GM18517 (cell line): Measurements from ENCODE around the gene FAM131C.

Source experiments
- ATAC-seq: cut with Tn5 transposase; IDR thresholded peaks from one replicate; pipeline ENCODE4 v1.9.1; 2021; ENCODE audit warnings: mild to moderate bottlenecking, moderate library complexity; ENCODE audit not compliant: unreplicated experiment

FAM131C gene, protein sequence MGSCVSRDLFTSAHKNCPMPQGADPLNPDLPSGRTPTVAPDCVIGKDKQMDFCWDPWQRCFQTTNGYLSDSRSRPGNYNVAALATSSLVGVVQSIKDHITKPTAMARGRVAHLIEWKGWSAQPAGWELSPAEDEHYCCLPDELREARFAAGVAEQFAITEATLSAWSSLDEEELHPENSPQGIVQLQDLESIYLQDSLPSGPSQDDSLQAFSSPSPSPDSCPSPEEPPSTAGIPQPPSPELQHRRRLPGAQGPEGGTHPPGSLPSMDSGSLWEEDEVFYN

DNA sequence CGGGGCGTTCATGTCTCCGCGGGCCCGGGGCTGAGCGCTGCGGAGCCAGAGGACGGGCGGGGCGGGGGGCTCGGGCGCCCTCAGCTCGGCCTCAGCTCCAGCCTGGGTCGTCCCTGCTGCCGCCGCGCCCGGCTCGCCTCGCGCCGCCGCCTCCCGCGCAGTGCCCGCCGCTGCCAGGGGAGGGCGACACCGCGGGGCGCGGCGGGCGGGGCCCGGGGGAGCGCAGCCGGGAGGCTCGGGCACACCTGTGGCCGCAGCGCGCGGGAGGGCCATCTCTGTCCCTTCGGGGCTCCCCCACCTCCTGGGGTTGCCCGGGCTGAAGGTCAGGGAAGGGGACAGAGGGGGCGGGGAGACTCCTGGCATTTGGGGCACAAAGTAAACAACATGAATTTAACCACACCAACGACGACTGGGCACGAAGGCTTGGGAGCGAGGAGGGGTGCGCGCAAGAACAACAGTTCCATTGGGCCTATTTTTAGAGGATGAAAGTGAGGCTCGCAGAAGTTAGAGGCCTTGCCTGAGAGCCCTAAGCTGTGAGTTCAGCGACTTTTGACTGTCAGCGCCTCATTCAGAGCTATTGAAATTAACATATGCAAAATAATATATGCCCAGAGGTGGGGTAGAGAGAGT, at the start of gene FAM131C:
Gene FAM131C, minus strand, starts transcription at position 162 of the 630 bp plus-strand sequence. CDS start 209 bp downstream, outside the sequence.
- no peak for ATAC-seq

DNA sequence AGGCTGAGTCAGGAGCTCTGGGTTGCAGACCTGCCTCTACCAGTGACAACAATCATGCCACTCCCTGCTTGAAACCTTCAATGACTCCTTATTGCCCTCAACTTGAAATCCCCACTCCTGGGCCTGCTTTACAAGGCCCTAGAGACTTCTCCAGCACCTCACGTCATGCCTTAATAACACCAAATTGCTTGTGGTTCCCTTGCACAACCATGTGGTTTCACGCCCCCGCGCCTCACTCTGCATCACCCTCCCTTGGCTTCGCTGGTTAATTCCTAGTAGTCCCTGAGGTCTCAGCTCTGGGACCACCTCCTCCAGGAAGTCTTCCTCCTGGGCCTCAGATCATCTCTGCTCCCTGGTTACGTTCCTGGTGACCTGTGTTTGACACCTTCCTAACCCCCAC, 49.5 kb upstream of the FAM131C start:
- no peak for ATAC-seq

DNA sequence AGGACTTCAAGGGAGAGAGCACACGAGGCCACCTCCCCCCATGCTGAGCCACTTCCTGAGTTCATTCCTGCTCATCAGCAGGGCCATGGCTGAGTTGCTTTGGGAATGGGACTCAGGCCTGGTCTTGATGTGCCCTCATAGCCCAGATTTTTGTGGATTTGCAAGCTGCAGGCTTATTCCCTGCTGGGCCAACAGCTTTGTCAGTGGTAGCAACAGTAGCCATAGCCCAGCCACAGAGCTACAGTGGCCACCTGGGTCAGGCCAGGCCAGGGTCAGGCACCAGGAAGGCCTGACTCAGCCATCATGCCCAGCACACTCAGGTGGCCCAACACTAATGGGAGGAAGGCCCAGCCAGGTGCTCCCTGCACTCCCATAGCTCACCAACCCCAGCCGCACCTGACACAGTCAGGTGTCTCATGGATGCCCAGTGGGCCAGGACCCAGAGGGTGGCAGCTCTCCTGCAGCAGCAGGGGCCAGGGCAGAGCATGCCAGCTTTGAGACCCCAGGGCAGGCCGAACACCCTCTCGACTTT, 49.0 kb upstream of the FAM131C start:
- no peak for ATAC-seq

DNA sequence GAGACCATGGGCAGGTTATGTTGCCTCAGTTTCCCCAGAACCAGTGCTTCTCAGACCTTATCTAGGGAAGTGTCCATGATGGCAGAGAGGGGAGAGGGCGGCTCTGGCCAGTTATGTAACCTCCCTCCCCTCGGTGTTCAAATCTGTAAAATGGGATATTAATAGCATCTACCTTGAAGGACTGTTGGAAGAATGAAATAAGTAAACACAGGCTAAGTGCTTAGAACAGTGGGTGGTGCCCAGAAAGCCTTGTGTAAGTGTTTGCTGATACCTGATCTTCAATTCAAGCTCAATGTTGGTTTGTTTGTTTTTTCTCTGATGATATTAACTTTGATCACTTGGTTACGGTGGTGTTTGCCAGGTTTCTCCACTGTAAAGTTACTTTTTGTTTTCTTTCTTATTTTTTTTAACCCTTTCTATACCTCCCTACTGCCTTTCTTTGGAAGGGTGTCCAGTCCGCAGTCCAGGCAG, 47.5 kb upstream of the FAM131C start:
- no peak for ATAC-seq

DNA sequence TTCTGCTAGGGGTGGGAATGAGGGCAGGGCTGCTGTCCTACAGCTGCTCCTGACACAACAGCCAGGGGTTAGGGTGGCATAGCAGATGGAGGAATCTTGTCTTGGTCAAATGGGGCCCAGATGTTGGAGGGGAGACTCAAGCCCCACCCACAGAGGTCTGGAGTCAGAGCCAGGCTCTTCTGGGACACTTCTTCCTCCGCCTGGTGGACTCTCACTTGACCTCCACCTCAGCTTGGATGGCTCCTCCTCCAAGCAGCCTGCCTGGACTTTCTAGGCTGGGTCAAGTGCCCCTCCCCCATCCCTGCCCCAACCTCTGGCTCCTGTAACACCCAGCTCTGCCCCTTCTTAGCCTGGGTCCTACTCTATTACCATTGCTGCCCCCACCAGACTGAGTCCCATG, 47.0 kb upstream of the FAM131C start:
- ATAC-seq, result no peak

DNA sequence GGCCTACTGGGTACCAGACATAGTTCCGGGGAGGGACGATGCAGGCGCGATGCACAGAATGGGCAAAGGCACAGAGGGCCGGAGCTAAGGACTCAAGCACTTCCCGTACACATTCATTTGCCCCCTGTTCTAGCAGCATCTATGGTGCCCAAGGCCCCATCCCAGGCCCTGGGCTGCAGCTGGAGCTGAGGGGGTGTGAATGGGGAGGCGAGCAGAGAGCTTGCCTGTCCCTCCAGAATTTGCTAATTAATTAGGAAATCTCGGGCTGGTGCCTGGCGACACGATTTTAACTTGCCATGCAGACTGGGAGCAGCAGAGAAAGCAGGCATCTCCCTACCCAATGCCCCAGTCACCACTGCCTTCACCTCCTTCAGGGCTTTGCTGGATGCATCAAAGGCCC, 46.5 kb upstream of the FAM131C start:
- no peak for ATAC-seq

DNA sequence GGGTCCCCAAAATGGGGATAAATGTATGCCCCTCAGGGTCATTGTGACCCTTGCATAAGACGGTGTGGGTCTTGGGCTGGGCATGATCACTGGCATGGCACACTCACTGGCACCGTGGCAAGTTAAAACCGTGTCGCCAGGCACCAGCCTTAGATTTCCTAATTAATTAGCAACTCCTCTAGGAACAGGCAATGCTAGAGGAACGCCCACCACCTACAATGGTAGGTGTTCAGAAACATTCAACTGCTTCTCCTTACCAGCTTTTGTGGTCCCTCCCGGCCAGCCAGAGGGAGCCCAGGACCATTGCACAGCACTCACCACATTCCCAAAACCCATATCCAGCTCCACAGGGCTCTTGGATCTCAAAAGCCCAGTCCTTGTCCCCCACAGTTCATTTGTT, 46.1 kb upstream of the FAM131C start:
- ATAC-seq, result no peak

DNA sequence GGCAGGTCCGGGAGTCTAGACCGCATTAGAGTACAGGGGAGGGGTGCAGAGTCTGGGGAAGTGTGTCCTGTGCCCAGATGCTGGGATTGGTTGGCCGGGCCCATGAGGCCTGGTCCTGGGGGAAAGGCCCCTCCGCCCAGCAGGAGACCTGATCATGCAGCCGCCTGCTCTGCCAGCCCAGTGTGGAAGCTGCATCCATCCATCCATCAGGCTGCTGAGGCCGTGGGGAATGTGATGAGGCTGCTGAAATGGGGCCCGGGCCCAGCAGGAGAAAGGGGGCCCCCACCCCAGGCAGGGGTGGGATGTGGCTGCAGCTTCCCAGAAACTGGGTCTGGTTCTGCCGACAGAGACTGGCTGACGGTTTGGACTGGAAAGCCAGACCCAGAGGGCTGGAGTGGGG, 45.3 kb upstream of the FAM131C start:
- ATAC-seq, result no peak

DNA sequence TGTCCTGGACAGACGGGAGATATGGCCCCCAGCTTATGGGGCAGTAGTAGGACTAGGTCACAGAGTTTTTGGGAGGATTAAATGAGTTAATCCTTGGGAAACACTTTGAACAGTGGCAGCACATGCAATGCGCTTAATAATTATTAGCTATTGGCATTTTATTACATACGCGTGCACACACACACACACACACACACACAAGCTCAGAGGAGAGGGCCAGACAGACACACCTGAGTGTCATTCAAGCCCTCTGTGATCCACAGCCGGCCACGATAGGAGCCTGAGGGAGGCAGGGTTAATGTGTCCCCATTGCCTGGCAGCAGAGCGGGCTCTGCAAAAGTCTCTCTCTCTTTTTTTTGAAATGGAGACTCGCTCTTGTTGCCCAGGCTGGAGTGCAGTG, 44.5 kb upstream of the FAM131C start:
- ATAC-seq, result no peak

DNA sequence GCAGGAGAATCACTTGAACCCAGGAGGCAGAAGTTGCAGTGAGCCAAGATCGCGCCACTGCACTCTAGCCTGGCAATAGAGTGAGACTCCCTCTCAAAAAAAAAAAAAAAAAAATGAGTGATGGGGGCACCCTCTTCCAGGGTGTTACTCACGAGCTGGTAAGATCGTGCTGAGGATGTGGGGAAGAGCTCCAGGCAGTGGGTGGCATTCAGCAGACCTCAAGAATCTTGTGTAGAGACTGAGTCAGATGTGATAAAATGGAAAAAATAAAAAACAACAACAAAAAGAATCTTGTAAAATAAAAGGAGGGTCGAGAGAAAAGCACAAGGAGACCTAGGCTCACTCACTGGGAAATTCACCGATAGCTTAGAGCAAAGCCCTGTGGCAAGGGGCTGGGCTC, 43.9 kb upstream of the FAM131C start:
- ATAC-seq, result no peak

DNA sequence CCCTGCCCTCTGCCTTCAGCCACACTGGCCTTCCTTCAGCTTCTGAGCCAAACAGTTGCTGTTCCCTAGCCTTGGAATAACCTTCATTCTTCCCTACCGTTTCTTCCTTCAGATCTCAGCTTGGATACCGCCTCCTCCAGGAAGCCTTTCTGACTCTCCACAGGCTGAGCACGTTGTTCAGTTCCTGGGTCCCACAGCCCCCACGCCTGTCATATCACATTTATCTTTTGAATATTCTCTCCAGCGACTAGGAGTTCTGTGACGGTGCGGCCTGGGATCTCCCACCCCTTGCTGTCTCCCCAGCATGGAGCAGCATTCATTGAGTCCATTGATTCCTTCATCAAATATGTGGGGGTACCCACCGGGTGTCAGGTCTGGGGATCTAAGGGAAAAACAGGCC, 43.2 kb upstream of the FAM131C start:
- no peak for ATAC-seq

DNA sequence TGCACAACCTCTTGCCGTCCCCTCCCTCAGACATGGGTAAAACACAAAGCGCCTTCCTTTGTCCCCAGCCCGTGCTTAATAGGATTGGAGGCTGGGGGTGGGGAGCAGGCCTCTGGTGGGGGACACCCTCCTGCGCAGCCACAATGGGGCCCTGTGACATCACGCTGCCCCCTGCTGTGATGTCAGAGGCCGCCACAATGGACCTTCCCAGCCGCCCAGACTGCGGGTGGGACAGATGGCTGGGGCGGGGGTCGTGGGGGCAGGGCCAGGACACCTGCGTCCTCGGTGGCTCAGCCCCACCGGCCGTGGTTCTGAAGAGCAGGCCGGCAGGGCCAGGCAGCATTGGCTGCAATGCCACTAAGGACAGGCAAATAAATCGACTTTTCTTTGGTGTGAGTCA, 42.6 kb upstream of the FAM131C start:
- no peak for ATAC-seq

DNA sequence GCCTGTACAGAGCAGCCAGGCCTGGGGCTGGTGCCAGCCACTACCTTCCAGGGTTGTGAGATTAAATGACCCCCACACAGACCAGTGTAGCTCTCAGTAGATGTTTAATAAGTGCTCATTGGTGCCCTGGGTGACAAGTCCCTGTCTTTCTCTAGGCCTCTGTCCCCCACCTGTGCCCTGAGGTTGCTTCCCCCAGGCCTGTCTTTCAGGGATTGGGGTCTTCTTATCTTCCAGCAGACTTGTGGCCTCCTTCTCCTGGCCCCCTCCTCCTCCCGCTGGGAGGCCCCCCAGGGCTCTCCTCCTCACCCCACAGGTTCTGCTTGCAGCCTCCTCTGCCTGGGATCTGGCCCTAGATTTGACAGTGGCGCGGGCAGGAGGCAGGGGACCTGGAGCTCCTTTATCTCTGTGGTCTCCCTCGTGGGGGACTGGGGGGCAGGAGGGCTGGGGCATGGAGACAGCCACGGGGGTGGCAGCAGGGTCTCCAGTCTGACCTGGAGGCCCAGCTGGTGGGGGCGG, 42.1 kb upstream of the FAM131C start:
- no peak for ATAC-seq

DNA sequence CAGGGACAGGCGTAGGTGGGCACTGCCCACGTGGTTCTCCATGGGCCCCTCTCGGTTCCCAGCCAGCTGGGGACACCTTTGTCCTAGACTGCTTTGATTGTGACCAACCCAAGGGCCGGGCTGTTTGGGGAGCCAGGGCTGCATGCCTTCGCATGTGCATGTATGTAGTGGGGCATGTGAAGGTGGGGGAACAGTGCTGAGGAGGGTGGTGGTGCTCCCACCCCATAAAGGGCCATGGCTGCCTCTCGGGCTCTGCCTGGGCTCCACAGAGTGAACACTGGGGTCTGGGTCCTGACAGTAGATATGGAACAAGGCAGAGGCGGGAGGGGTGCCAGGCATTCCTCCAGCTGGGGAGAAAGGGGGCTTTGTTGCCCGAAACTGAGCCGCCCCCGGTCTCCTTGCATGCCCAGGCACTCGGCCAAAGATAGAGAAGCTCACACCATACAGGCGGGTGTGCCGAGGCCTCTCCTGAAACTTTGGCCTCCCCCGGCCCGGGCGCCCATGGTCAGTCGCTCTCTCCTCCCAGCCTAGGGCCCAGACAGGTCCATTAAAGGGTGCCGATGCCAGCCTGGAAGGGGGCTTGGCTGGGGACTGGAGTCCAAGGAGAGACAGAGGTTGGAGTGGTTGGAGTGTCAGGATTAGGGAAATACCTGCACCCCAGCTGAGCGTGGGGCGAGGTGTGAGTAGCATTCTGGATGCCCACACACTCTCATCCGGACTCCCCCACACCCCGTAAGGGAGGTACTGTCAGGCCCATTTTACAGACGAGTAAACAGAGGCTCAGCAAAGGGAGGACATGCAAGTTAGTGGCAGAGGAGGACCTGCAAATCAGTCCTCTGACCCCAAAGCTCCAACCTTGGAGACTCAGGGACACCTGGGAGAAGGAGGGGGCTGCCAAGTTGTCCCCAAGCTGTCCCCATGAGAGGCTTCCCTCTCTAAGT, 41.3 kb upstream of the FAM131C start:
- no peak for ATAC-seq

DNA sequence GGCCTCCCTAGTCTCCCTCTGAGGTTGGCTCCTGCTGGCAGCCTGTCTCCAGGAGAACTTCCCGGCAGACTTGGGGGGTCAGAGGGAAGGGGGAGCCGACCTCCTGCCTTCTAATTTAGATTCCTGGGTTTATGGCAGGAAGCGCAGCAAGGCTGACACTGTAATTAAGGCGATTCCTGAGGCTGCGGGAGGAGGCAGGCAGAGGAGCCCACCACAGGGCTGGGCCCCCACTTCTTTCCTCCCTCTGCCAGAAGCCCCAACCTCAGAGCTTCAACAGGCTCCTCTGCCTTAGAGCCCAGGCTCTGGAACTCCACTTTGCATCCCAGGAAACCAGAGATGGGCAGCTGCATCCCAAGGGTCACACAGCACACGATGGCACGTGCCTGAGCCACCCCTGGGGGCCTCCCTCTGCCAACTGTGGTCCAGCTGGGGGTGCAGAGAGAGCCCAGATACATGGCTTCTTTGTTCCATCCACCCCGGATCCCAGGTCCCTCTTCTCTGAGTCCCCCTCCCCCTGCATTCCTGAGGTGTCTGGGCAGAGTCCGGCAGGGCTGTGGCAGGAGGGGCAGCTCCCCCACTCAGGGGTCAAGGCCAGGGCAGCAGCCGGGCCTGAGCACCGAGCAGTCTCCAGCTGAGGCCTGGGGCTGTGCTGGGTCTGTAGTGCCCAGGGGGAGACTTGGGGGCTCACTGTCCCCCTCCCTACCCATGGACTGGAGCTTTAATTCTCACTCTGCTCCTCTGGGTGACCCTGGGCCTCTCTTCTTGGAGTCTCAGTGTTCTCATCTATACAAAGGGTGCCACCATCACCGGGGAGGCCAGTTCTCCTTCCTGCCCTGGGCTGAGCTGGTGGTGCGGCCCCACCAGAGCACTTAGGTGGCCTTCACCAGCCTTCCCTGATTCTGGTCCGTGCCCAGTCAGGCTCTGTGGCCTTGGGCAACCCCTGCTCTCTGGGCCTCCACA, 39.4 kb upstream of the FAM131C start:
- no peak for ATAC-seq

DNA sequence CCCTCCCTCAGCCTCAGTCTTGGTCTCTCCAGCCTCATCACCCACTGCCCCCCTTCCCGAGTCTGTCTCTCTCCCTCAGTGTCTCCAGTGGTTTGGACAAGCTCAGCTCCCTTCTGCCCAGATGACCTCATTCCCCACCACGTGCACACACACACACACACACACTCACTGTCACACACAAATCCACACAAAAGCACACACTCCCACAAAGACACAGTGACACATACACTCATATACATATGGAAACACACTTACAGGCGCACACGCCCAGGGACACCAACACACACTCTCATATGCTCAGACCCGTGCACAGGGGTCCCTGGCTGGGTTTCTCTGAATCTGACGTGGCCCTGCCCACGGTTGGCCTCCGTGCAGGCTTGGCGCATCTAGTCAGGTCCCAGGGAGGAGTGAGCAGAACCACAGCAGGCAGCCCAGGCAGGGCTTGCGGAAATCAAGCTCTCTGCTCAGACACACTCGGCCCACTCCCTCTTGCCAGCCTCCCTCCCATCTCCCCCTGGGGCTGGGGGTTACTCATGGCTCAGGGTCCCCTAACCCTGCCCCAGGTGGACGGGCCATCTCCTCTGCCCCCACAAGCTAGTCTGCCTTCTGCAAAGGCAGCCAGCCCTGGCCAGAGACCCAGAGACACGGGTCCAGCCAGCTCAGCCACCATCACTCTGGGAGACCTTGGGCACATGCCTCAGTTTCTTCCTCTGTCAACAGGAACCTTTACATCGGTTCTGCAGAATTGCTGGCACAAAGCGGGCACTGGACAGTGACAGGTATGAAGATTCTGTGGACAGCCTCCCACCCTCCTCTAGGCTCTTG, 38.5 kb upstream of the FAM131C start:
- no peak for ATAC-seq

DNA sequence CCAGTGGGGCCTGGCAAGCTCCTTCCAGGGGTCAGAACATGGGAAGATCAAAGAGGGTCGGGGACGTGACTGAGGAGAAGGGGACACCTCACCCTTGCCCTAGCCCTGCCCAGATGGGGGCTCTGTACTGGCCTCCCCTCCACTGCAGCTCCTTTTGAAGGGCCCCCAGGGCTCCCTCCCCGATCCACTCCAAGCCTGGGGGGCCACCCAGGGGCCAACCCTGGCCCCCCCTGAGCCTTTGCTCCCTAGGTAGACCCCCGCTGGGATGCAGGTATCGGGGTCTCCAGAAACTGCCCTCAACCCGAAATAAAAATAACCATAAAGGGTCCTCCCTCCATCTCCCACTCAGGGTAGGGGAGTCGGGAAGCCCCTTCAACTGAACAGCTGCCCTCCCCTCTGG, 37.4 kb upstream of the FAM131C start:
- ATAC-seq, result no peak

DNA sequence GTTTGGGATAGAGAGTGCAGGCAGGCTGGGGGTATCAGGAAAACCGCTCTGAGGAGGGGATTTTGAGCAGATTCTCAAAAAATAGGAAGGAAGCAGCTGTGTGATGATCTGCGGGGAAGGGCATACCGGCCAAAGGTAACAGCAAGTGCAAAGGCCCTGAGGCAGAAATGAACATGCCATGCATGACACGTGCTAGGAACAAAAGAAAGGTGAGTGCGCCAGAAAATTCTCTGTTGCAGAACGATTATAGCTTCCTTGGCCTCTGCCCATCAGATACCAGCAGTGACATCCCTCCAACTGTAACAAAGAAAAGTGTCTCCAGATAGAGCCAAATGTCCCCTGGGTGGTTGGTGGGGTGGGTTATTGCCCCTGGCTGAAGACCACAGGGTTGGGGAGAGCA, 37.0 kb upstream of the FAM131C start:
- no peak for ATAC-seq

DNA sequence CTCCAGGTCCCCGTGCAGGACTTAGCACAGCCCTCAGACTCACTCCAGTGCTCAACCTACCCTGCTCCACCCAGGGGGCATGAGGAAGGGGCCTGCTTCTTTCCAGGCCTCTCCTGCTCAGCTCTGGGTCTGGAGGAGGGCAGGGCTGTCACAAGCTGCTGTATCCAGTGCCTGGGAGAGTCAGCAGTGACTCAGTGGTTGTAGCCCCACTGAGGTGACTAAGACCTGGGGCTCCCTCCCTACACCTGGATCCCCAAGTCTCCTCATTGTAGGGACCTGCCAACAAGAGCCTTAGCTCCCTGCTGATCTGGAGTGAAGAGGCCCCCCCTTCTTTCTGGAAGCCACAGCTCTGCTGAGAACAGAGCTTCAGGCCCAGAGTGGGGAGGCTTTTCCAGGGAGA, 36.1 kb upstream of the FAM131C start:
- ATAC-seq, result no peak
